ENCODE measurements around the gene LOXHD1.

The LOXHD1 gene

GRCh38 chr18:46447323-46447722 lies 209.7 kb downstream of the LOXHD1 start:
- Histone ChIP-seq H3K36me3 (ENCODE audit: control insufficient read depth, insufficient read depth, low read length) (no peaks in the 10 kb centered on the region), H3K4me3 (ENCODE audit: low read depth, low read length) (no peak overlapping the region), H3K9me3 (ENCODE audit: control insufficient read depth, insufficient read depth, low read depth, low read length) (peaks cover 17% of the 10 kb centered on the region; the same call in 1 of the 2 replicates), H3K27ac (ENCODE audit: low read depth, low read length) (no peak overlapping the region), H3K27me3 (ENCODE audit: control insufficient read depth, insufficient read depth, low read length) (peaks cover 3% of the 10 kb centered on the region; the same call in 1 of the 2 replicates), H3K4me1 (ENCODE audit: control insufficient read depth, insufficient read depth, low read length) (peaks cover 22% of the 10 kb centered on the region; the same call in 1 of the 2 replicates), H3K9ac (ENCODE audit: low read length) (no peak overlapping the region)

- H3K9ac ChIP-seq (ENCODE audit: low read length) = no peak overlapping the region
- H3K36me3 ChIP-seq (ENCODE audit: control insufficient read depth, insufficient read depth, low read length) = no peaks in the 10 kb centered on the region
- peaks cover 22% of the 10 kb centered on the region; the same call in 1 of the 2 replicates for H3K4me1 ChIP-seq (ENCODE audit: control insufficient read depth, insufficient read depth, low read length)
- peaks cover 3% of the 10 kb centered on the region; the same call in 1 of the 2 replicates for H3K27me3 ChIP-seq (ENCODE audit: control insufficient read depth, insufficient read depth, low read length)
- H3K4me3 ChIP-seq (ENCODE audit: low read depth, low read length) = no peak overlapping the region
- H3K9me3 ChIP-seq (ENCODE audit: control insufficient read depth, insufficient read depth, low read depth, low read length) = peaks cover 11% of the 10 kb centered on the region; the same call in 1 of the 2 replicates
- H3K27ac ChIP-seq (ENCODE audit: low read depth, low read length) = no peak overlapping the region
Observed at GRCh38 chr18:46445522-46446313, 211.3 kb downstream of the LOXHD1 start.

GRCh38 chr18:46439037-46439436 lies 218.0 kb downstream of the LOXHD1 start:
- Histone ChIP-seq H3K27ac (ENCODE audit: low read depth, low read length) (no peak overlapping the region), H3K4me1 (ENCODE audit: control insufficient read depth, insufficient read depth, low read length) (no peaks in the 10 kb centered on the region; the same call in 1 of the 2 replicates), H3K4me3 (ENCODE audit: low read depth, low read length) (no peak overlapping the region), H3K36me3 (ENCODE audit: control insufficient read depth, insufficient read depth, low read length) (no peaks in the 10 kb centered on the region), H3K27me3 (ENCODE audit: control insufficient read depth, insufficient read depth, low read length) (no peaks in the 10 kb centered on the region), H3K9ac (ENCODE audit: low read length) (no peak overlapping the region), H3K9me3 (ENCODE audit: control insufficient read depth, insufficient read depth, low read depth, low read length) (no peaks in the 10 kb centered on the region)

GRCh38 chr18:46437061-46437460 lies 220.0 kb downstream of the LOXHD1 start:
- Histone ChIP-seq H3K4me3 (ENCODE audit: low read depth, low read length) (no peak overlapping the region), H3K36me3 (ENCODE audit: control insufficient read depth, insufficient read depth, low read length) (no peaks in the 10 kb centered on the region), H3K27ac (ENCODE audit: low read depth, low read length) (no peak overlapping the region), H3K27me3 (ENCODE audit: control insufficient read depth, insufficient read depth, low read length) (no peaks in the 10 kb centered on the region), H3K9ac (ENCODE audit: low read length) (no peak overlapping the region), H3K9me3 (ENCODE audit: control insufficient read depth, insufficient read depth, low read depth, low read length) (no peaks in the 10 kb centered on the region), H3K4me1 (ENCODE audit: control insufficient read depth, insufficient read depth, low read length) (peaks cover 13% of the 10 kb centered on the region)

- H3K4me1 ChIP-seq (ENCODE audit: control insufficient read depth, insufficient read depth, low read length) = peaks cover 18% of the 10 kb centered on the region
- no peaks in the 10 kb centered on the region for H3K36me3 ChIP-seq (ENCODE audit: control insufficient read depth, insufficient read depth, low read length)
- no peaks in the 10 kb centered on the region for H3K9me3 ChIP-seq (ENCODE audit: control insufficient read depth, insufficient read depth, low read depth, low read length)
- H3K9ac ChIP-seq (ENCODE audit: low read length) = no peak overlapping the region
- H3K4me3 ChIP-seq (ENCODE audit: low read depth, low read length) = no peak overlapping the region
- H3K27me3 ChIP-seq (ENCODE audit: control insufficient read depth, insufficient read depth, low read length) = no peaks in the 10 kb centered on the region
- H3K27ac ChIP-seq (ENCODE audit: low read depth, low read length) = no peak overlapping the region
Observed at GRCh38 chr18:46436621-46437020, 220.4 kb downstream of the LOXHD1 start.

GRCh38 chr18:46435031-46435430 lies 222.0 kb downstream of the LOXHD1 start:
- Histone ChIP-seq H3K9me3 (ENCODE audit: control insufficient read depth, insufficient read depth, low read depth, low read length) (no peaks in the 10 kb centered on the region), H3K36me3 (ENCODE audit: control insufficient read depth, insufficient read depth, low read length) (no peaks in the 10 kb centered on the region), H3K4me3 (ENCODE audit: low read depth, low read length) (no peak overlapping the region), H3K27me3 (ENCODE audit: control insufficient read depth, insufficient read depth, low read length) (no peaks in the 10 kb centered on the region), H3K9ac (ENCODE audit: low read length) (no peak overlapping the region), H3K27ac (ENCODE audit: low read depth, low read length) (no peak overlapping the region), H3K4me1 (ENCODE audit: control insufficient read depth, insufficient read depth, low read length) (peaks cover 23% of the 10 kb centered on the region)

GRCh38 chr18:46434629-46435028 lies 222.4 kb downstream of the LOXHD1 start:
- H3K27ac ChIP-seq (ENCODE audit: low read depth, low read length) = no peak overlapping the region
- no peaks in the 10 kb centered on the region for H3K27me3 ChIP-seq (ENCODE audit: control insufficient read depth, insufficient read depth, low read length)
- H3K36me3 ChIP-seq (ENCODE audit: control insufficient read depth, insufficient read depth, low read length) = no peaks in the 10 kb centered on the region
- H3K9ac ChIP-seq (ENCODE audit: low read length) = no peak overlapping the region
- H3K4me1 ChIP-seq (ENCODE audit: control insufficient read depth, insufficient read depth, low read length) = peaks cover 23% of the 10 kb centered on the region
- no peak overlapping the region for H3K4me3 ChIP-seq (ENCODE audit: low read depth, low read length)
- no peaks in the 10 kb centered on the region for H3K9me3 ChIP-seq (ENCODE audit: control insufficient read depth, insufficient read depth, low read depth, low read length)

- Histone ChIP-seq H3K4me3 (ENCODE audit: low read depth, low read length) (peak overlapping the region; percentile 62), H3K9ac (ENCODE audit: low read length) (no peak overlapping the region), H3K9me3 (ENCODE audit: control insufficient read depth, insufficient read depth, low read depth, low read length) (no peaks in the 10 kb centered on the region), H3K27me3 (ENCODE audit: control insufficient read depth, insufficient read depth, low read length) (no peaks in the 10 kb centered on the region), H3K4me1 (ENCODE audit: control insufficient read depth, insufficient read depth, low read length) (peaks cover 23% of the 10 kb centered on the region), H3K36me3 (ENCODE audit: control insufficient read depth, insufficient read depth, low read length) (no peaks in the 10 kb centered on the region), H3K27ac (ENCODE audit: low read depth, low read length) (no peak overlapping the region)
Observed at GRCh38 chr18:46433121-46433826, 223.7 kb downstream of the LOXHD1 start.

- Histone ChIP-seq H3K9me3 (ENCODE audit: control insufficient read depth, insufficient read depth, low read depth, low read length) (no peaks in the 10 kb centered on the region), H3K9ac (ENCODE audit: low read length) (peak overlapping the region; percentile 23), H3K4me3 (ENCODE audit: low read depth, low read length) (no peak overlapping the region), H3K27ac (ENCODE audit: low read depth, low read length) (no peak overlapping the region), H3K36me3 (ENCODE audit: control insufficient read depth, insufficient read depth, low read length) (no peaks in the 10 kb centered on the region), H3K27me3 (ENCODE audit: control insufficient read depth, insufficient read depth, low read length) (no peaks in the 10 kb centered on the region), H3K4me1 (ENCODE audit: control insufficient read depth, insufficient read depth, low read length) (peaks cover 23% of the 10 kb centered on the region)
Observed at GRCh38 chr18:46431522-46432171, 225.4 kb downstream of the LOXHD1 start.

GRCh38 chr18:46429649-46430224 lies 227.3 kb downstream of the LOXHD1 start:
- no peak overlapping the region for H3K9ac ChIP-seq (ENCODE audit: low read length)
- no peak overlapping the region for H3K27ac ChIP-seq (ENCODE audit: low read depth, low read length)
- no peaks in the 10 kb centered on the region for H3K9me3 ChIP-seq (ENCODE audit: control insufficient read depth, insufficient read depth, low read depth, low read length)
- H3K27me3 ChIP-seq (ENCODE audit: control insufficient read depth, insufficient read depth, low read length) = no peaks in the 10 kb centered on the region
- H3K4me3 ChIP-seq (ENCODE audit: low read depth, low read length) = no peak overlapping the region
- H3K4me1 ChIP-seq (ENCODE audit: control insufficient read depth, insufficient read depth, low read length) = peaks cover 30% of the 10 kb centered on the region
- H3K36me3 ChIP-seq (ENCODE audit: control insufficient read depth, insufficient read depth, low read length) = no peaks in the 10 kb centered on the region
